ENCODE data around the gene SPACA4. TPM values are rescaled to one million over a fixed set of nuclear protein-coding genes. Genes with fewer than 3 reads are reported as not detected.
A peak's percentile ranks its signal among the peaks of the same experiment; 100 is the strongest.

Gene SPACA4
- total RNA-seq, 1 donor from 2014 or later = not detected

DNA sequence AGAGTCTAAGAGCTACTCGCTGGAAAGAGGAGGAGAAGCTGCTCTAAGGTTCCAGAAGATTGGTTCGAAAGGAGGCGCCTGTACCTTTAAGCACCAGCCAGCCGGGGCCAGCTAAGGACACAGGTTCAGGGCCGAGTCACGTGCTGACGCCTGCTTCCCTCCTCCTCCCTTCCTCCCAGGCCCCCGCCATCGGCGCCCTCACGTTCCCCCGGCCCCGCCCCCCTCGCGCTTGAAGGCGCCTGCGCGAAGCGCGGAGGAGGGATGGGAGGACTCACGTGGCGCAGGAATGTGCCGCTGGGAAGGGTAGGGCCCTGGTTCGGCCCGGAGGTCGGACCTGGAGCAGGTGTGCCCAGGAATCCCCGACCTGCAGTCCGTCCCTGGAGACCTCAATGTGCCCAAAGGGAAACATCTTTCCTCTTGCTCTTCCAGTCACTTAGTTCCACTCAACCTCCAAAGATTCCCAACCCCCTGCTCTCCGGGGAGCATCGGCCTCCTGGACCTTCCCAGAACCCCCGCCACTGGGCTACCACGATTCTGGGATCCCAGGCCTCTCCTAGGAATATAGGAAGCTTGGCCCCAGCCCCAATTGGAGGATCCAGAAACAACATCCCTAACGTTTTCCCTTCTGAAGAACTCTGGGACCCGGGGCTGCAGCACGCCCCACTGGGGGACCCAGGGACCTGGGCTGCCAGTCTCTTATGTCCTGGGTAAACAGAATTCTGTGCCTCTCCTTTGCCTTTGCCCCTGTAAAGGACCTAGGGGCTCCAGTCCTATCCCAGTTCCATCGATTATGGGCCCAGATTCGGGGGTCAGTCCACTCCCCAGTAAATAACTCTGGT, 28.1 kb downstream of the SPACA4 start:
- peak; percentile 97 for DNase-seq

DNA sequence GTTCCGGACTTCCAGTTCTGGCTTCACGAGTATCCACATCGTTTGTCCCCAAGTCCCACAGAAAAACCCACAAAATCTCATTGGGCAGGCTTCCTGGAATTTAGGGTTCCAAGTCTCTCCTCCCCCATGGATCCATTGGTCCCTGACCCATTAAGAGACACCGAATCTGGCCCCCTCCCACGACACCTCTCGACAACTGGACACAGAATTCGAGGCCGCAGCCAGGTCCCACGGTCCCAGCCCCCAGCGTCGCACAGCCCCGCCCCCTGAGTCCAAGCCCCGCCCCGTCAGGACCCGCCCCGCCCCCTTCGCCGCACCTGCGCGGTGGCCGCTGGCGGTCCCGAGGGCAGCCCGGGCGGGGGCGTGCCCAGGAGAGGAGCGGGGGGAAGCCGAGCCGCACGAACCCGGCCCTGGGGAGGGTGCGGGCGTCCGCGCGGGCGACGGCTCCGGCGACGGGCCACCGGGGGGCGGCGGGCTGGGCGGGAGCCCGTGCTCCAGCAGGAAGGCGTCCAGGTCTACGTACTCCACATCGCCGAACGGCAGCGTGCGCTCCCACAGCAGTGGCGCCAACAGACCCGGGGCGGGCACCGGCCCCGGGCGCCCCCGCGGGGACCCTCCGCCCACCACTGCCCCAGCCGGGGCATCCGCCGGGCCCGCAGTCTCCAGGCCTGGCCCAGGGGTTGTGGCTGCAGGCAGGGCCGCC, 28.9 kb downstream of the SPACA4 start:
- DNase-seq = peak; percentile 69

DNA sequence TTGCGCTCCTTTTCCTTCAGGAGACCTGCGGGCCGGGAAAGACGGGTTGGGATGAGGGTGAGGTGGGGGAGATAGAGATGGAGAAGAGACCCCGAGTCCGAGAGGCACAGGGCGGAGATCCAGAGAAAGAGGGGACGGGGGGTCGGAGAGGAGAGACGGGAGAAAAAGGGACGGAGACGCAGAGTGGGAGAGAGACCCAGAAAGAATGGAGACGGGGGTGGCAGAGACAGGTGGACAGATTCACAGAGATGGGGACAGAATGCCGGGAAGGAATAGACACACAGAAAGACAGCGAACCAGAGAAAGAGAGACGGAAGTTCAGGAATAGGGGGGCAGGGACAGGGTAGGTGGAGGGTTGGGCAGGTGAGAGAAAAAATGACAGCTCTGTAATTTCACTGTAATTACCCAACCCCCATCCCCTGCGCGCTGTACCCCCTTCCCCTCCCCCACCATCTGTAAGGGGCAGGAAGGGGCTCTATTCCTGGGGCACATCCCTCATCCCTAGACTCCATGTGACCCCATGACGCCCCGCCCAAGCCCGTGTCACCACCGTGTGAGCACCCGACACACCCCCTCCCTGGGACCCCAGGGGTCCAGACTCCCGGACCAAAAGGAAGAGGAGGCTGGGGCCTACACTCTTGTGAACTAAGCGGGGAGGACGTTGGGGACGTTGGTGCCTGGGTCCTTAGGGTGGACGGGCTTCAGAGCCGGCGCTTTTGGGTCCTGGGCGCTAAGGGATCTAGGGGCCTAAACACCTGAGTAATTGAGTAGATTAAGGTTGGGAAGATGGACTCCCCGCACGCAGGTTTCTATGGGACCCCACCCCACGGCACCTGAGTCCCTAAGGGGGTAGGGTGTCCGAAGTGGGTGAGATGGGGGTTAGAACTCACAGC, 29.7 kb downstream of the SPACA4 start:
- peak; percentile 18 for DNase-seq

DNA sequence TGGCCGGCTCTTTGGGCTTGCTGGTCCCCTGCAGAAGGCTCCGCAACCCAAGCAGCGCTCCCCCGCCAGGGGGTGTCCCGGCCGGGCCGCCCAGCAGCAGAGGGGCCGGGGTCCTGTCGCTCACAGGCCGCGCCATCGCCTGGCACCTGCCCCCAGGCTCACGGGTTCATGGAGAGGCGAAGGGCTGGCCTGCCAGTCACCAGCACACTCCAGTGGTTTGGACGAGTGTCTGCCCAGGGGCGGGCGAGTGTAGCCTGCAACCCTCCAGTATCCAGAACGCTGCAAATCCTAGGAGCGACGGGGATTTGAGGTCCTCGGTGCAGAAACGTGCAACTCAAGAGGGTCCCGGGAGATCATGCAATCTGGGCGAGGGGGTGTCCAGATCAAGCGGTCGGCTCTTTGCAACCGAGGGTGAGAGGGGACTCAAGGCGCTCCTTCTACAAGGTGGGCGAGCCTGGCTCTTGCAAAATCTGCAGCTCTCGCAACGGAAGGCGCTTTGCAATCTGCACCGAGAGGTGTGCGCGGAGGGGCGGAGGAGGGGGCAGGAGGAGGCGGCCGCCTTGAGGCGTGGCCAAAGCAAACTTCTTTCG, 30.4 kb downstream of the SPACA4 start, which contains the start of gene DBP:
Gene DBP (minus strand): TSS at position 521 of the 590 bp plus-strand sequence. CDS start 385 bp downstream, at position 136.
- no peak for DNase-seq

DNA sequence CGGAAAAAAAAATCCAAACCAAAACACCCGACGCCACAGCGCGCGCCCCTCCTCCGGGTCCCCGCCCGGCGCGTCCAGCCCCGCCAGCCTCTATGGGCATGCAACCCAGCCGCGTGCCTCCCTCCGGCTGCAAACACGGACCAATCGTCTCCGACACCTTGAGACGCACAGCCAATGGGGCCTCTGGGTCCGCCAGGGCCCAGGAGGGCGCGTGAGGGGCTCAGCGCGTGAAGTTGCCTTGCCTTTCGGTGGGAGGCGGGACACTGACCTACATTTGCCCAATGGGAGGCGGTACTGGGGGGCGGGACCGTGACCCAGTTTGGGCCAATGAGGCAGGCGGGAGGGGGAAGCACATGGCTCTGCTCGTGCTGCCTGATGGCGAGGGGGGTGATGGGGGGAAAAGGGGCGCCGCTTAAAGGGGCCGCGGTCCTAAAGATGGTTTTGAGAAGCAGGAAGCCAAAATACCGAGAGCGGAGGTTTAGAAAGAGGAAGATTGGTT, 31.0 kb downstream of the SPACA4 start:
- peak; percentile 99 for DNase-seq

DNA sequence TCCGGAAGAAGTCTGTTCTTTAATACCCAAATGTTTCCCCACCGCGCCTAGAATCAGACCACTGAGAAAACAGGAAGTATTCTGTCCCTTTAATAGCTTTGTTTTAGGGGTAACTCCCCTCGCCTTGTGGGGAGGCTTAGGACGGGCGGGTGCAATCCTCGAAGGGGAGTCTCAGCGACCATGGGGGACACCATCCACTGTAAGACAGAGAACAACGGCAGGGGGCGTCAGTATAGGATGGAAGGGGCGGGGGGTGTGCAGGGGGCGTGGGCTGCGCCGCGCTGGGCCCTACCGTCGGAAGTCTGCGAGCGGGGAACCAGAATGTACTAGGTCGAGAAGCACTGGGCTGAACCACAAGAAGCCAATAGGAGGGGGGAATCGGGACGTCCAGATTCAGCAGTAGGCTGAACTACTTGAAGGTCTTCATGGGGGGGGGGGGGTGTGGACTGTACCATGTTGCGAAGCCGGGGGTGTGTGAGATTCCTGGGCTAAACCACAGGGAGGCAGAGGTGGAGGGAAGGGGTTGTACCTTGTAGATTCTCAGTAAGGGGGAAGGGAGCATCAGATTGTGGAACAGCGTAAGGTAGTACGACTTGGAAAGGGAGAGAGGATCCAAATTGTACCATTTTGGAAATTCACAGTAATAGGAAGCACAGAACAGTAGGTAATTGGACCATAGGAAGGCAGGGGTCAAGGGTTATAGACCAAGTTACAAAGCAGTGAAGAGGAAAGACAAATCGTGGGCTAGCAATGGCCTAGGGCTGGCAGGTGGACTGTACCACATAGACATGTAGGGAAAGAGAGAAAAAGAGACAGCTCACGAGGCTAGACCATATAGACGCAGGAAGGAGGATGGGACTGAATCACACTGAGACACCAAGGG, 31.6 kb downstream of the SPACA4 start:
- DNase-seq = peak; percentile 96

DNA sequence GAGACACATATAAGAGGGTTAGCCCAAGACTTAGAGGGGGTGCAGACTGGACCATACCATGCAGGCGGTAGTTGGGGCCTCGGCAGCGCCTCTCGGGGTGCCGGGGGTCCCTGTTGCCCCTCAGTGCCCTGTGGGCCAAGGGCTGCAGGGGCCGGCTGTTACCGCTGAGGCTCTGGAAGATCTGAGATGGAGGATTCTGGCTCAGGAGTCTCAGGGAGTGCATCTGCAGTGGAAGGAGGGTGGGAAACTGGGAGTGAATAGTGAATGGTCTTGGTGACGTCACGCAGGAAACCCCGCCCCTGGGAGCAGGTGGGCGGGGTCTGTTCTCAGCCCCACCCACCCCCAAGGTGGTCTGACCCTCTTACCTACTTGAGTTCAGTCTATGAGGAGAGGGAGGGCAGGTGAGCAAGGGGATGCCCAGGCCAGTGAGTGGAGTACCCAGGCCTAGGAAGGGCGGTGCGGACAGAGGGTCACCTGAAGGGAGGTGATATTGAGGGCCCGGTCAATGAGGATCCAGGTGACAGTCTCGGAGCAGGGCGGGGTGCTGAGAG, 32.4 kb downstream of the SPACA4 start:
- DNase-seq = no peak

DNA sequence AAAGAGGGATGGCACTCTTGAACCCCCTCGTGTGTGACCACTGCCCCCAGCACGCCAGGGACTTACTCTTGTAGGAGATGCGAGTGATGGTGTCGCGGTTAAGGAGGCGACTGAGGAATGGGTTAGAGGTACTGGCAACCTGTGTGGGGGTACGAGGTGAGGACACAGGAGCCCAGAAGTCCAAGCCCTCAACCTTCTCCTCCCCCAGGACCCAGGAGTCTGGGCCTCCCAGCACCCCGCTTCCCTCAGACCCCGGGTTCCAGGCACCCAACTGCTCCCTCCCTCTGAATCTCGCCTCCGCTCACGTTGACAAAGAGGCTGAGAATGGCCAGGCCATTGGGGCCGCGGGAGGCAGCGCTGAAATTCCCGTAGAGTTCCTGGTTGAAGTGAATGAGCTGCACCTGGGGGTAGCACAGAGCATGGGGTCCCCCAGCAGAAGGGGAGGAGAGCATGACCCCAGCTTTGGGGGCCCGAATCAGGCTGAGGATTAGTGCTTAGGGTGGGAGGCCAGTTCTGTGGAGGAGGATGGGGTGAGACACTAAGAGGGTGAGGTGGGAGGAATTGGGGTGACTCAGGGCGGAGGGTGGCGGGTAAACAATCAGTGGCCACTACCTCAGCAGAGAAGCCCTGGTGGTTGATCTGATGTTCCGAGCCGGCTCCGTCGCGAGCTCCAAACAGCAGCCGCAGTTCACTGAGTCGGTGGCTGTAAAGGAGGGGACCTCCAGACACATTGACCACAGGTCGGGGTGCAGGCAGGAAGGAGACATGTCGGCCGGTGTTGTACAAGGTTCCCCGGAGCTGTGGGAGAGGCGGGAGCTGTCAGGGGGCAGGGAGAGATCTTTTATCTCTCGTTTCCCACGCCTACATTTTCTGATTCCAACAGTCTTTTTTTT, 33.2 kb downstream of the SPACA4 start:
- no peak for DNase-seq

DNA sequence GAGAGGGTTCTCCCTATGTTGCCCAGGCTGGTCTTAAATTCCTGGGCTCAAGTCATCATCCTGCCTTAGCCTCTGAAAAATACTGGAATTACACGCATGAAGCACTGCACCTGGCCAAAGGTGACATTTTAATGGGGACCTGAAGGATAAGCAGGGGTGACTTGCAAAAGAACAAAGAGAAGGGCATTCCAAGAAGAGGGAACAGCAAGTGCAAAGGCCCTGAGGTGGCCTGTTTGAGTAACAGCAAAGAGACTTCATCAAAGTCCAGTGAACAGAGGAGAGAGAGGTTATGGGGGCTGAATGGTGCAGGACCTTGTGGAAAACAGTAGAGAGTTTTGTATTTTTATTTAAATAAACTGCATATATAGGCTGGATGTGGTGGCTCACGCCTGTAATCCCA, 35.3 kb downstream of the SPACA4 start:
- no peak for DNase-seq

DNA sequence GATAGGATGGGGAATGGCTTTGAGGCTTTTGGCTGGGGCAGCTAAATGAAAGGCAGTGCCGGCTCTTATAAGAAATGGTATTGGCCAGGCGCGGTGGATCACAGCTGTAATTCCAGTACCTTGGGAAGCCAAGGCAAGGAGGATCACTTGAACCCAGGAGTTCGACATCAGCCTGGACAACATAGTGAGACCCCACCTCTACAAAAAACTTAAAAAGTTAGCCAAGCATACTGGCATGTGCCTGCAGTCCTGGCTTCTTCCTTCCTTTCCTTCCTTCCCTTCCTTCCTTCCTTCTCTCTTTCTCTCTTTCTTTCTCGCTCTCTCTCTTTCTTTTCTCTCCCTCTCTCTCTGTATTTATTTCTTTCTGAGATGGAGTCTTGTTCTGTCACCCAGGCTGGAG, 36.3 kb downstream of the SPACA4 start:
- no peak for DNase-seq

DNA sequence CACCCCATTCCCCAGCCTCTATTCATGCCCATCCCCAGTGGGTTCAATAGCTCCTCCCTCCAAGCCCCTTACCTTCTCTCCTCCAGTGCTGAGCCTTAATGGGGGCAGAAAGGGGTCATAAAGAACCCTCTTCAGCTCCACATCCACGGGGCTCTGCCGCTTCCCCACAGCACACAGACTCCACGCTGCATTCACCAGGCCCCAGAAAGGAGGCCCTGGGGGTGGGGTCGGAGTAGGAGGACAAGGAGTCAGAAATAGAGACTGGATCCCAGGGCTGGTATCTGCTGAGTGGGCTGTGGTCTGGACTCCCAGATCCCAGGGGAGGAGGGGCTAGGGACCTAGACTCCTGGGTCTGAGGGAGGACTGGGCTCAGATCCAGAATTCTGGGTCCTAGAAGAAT, 37.8 kb downstream of the SPACA4 start:
- DNase-seq = no peak

DNA sequence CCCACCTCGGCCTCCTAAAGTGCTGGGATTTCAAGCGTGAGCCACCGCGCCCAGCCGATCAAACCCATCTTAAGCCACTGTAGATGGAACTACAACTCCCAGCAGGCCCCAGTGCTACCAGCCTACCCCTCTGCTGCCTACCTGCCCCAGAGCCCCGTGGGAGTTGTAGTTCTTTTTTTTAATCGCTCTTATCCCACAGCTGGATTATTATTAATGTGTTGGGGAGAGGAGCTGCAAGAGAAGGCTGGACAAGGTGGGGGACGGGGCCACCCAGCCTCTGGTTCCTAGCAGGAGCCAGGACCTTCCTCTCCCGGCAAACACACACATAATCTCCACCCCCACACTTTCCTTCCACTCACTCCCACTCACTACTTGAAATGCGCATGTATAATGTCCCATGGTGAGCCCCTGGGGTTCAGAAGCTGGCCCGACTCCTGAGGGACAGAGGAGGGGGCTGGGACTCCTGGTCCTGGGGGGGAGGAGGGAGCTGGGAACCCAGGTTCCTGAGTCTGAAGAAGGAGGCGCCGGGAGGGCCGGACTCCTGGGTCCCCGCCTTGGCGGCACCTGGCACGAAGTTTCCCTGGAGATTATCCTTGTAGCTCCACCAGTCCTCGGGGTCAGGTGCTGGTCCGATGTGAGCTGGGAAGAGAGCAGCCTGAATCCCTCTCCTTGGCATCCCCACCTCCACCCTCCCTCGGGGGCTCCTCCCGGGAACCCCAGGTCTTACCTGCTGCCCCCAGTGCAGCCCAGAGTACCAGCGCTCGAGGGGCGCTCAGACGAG, 38.5 kb downstream of the SPACA4 start:
- peak; percentile 90 for DNase-seq

DNA sequence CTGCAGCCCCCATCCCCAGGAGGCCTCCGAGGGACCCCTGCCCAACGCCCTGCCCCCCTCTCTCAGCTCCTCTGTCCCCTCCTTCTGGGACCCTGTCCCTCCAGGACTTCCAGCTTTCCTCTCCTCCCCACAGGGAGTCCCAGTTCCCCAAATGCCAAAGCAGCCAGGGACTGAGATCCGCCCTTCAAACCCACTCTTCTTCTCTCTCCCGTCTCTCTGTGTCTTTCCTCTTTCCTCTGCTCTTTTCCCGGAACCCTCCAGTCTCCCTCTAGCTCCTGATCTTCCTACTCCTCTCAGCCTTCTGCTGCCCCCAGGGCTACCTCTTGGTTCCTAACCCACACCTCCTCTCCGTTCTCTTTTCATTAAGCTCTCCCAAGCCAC, 39.1 kb downstream of the SPACA4 start:
- no peak for DNase-seq

DNA sequence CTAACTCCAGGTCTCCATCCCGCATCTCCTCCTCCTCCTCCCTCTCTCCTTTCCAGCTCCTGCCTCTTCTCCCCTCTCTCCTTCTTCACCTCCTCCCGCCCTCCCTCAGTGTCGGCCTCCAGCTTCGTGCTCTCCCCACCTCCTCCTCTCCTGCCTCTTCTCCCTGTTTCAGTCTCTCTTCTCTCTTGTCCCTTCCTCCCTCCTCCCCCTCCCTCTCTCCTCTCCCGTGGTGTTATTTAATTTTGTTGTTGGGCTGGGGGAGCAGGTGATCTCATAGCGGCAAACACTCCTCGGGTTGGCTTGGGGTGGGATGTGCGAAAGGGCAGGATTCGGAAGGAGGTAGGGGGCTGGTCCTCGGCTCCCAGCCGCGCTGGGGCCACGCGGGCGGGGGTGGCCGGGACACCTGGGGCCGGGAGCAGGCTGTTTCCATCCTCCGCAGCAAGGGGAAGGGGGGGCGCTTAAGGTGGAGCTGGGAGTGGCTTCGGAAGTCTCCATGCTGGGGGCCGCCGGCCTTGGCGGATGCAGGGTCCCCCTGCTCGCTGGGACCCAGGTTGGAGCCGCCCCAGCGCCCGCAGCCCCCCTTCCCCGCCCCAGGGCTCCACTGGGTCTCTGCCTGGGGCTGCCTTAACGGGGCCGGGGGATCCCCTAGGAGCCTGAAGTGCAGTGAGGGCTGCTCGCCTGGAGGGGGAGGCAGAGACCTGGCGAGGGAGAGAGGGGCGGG, 39.6 kb downstream of the SPACA4 start, which contains the start of gene CA11:
Gene CA11 (minus strand): TSS at position 187 of the 721 bp plus-strand sequence. CDS start 555 bp downstream, outside the sequence.
- peak; percentile 97 for DNase-seq

DNA sequence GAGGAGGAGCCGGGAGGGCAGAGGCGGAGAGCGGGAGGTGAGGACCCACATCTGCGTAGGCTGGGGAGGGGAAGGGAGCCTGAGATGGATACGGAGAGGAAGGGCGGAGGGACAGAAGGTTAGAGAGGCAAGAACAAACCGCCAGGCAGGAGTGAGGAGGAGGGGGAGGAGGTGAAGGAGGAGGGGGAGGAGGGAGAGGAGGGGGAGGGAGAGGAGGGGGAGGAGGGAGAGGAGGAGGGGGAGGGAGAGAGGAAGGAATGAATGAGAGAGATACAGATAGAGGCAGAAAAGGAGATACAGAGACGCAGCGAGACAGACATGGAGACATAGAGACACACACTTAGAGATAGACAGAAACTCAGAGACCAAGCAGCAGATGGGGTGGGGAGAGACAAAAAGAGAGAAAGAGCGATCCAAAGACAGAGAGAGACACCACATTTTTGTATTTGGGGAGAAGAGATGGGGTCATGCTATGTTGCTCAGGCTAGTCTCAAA, 40.2 kb downstream of the SPACA4 start:
- DNase-seq = peak; percentile 28

DNA sequence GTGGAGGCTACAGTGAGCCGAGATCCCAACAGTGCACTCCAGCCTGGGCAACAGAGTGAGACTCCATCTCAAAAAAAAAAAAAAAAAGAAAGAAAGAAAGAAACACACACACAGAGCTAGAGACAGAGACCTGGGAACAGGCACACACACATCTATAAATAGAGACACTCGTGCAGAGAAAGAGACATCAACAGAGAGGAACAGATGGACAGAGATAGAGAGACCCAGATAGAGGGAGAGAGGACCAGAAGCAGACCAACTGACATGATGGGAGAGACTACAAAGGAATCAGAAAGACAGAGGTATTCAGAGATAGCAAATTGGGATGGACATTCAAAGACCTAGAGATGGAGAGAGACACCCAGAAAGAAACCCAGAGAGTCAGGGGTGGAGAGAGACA, 41.6 kb downstream of the SPACA4 start:
- DNase-seq = peak; percentile 24

DNA sequence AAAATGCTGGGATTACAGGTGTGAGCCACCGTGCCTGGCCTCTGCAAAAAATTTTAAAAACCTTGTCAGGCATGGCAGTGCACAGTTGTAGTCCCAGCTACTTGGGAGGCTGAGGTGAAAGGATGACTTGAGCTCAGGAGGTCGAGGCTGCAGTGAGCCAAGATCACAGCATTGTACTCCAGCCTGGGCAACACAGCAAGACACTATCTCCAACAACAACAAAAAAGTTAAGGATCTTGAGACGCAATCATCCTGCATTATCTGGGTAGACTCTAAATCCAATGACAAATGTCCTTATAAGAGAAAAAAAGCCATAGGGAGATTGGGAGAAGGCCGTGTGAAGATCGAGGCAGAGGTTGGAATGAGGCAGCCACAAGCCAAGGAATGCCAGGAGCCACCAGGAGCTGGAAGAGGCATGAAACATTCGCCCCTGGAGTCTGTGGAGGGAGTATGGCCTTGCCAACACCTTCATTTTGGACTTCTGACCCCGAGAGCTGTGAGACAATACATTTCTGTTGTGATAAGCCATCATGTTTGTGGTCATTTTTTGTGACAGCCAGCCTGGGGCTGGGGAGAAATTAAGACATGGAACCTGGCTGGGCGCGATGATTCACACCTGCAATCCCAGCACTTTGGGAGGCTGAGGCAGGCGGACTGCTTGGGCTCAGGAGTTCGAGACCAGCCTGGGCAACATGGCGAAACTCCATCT, 44.6 kb downstream of the SPACA4 start:
- no peak for DNase-seq
